Colonic mucosa (tissue), 4 donors: Measurements from ENCODE around the gene MED13L. TPM values are rescaled to one million over a fixed set of nuclear protein-coding genes. Genes with fewer than 3 reads are reported as not detected.
"Not testable (repeated sequence)": the region's sequence is repeated elsewhere in the genome, so short reads cannot be mapped to it uniquely, and the experiment has no call there.

ENCODE experiments used
- DNase-seq: peaks from one replicate; pipeline ENCODE4 v3.0.0-alpha.2; 2020
- H3K27ac ChIP-seq: fragments of 200-600 bp; one replicate; pipeline ENCODE4 v1.8.0; 2021
- H3K27me3 ChIP-seq: fragments of 200-600 bp; one replicate; pipeline ENCODE4 v1.8.0; 2021
- H3K36me3 ChIP-seq: fragments of 200-600 bp; one replicate; pipeline ENCODE4 v1.8.0; 2021
- H3K4me1 ChIP-seq: fragments of 200-600 bp; one replicate; pipeline ENCODE4 v1.8.0; 2021; ENCODE audit warnings: mild to moderate bottlenecking
- H3K4me3 ChIP-seq: fragments of 200-600 bp; one replicate; pipeline ENCODE4 v1.8.0; 2021
- H3K9ac ChIP-seq, 2 donors: one replicate each; pipeline ENCODE4 v1.7.0; 2013; ENCODE audit warnings: control low read depth in 2 of 2, low read depth in 2 of 2, low read length in 2 of 2
- H3K9me3 ChIP-seq: fragments of 200-600 bp; one replicate; pipeline ENCODE4 v1.8.0; 2021
- intact Hi-C: fragments of 100-400 bp; cut with DNase I; formaldehyde crosslinking; loops from one replicate; pipeline ENCODE4 v1.14.1; 2022
- total RNA-seq, 2 donors: library from RNA; stranded (reverse); fragmentation: NEBNext Ultra II Directional in 1 of 2; extraction: Animal tissue kit (Norgen Biotek cat#: 25700) in 1 of 2; gene quantifications; one replicate each; pipeline ENCODE4 v1.2.1, GENCODE V29; 2021
- TF ChIP-seq, protein P1 (sequence below): fragments of 200-600 bp; IDR thresholded peaks from one replicate; pipeline ENCODE4 v1.8.0; 2022; ENCODE audit warnings: antibody characterized with exemption, mild to moderate bottlenecking
- donor health status: healthy.
- donor health status: DM: no; HTN: no; CAD: no.
- donor health status: DM: no; HTN: no; CAD: no.

Gene MED13L
- total RNA-seq, 2 donors from 2014 or later = 73.8 to 92.6 TPM

- intact Hi-C loops = loop anchor here (10.0 kb wide), 1 partner anchor 221 kb away; no protein-coding TSS in a partner anchor
- no peak overlapping the region for H3K4me3 ChIP-seq
- TF ChIP-seq, protein P1, sequence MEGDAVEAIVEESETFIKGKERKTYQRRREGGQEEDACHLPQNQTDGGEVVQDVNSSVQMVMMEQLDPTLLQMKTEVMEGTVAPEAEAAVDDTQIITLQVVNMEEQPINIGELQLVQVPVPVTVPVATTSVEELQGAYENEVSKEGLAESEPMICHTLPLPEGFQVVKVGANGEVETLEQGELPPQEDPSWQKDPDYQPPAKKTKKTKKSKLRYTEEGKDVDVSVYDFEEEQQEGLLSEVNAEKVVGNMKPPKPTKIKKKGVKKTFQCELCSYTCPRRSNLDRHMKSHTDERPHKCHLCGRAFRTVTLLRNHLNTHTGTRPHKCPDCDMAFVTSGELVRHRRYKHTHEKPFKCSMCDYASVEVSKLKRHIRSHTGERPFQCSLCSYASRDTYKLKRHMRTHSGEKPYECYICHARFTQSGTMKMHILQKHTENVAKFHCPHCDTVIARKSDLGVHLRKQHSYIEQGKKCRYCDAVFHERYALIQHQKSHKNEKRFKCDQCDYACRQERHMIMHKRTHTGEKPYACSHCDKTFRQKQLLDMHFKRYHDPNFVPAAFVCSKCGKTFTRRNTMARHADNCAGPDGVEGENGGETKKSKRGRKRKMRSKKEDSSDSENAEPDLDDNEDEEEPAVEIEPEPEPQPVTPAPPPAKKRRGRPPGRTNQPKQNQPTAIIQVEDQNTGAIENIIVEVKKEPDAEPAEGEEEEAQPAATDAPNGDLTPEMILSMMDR = peak; percentile 50
- no peak overlapping the region for H3K9ac ChIP-seq
- DNase-seq = peak; percentile 42
- H3K9me3 ChIP-seq = no peaks in the 10 kb centered on the region
- no peaks in the 10 kb centered on the region for H3K27me3 ChIP-seq
- H3K4me1 ChIP-seq = no peaks in the 10 kb centered on the region
- no peaks in the 10 kb centered on the region for H3K36me3 ChIP-seq
- H3K27ac ChIP-seq = no peak overlapping the region
These were observed 41.3 kb downstream of the MED13L start for GRCh38 chr12:116236148-116236731.

- H3K27me3 ChIP-seq, DNase-seq, H3K4me1 ChIP-seq, H3K9ac ChIP-seq, H3K36me3 ChIP-seq, H3K4me3 ChIP-seq, H3K27ac ChIP-seq, H3K9me3 ChIP-seq: not testable (repeated sequence)
- intact Hi-C loops = loop anchor here (10.0 kb wide), 1 partner anchor 219 kb away; no protein-coding TSS in a partner anchor
These were observed 43.3 kb downstream of the MED13L start for GRCh38 chr12:116234148-116234547.

GRCh38 chr12:116233669-116234068, 43.8 kb downstream of the MED13L start:
- Histone ChIP-seq H3K4me1 (no peaks in the 10 kb centered on the region), H3K9me3 (no peaks in the 10 kb centered on the region), H3K27me3 (no peaks in the 10 kb centered on the region), H3K36me3 (no peaks in the 10 kb centered on the region), H3K9ac (no peak overlapping the region), H3K27ac (no peak overlapping the region), H3K4me3 (no peak overlapping the region)
- TF ChIP-seq, protein P1 = no peak
- intact Hi-C loops = loop anchor here (10.0 kb wide), 1 partner anchor 219 kb away; no protein-coding TSS in a partner anchor
- no peak for DNase-seq

GRCh38 chr12:116227811-116228210, 49.7 kb downstream of the MED13L start:
- Histone ChIP-seq H3K36me3 (no peaks in the 10 kb centered on the region), H3K9ac (no peak overlapping the region), H3K4me1 (no peaks in the 10 kb centered on the region), H3K4me3 (no peak overlapping the region), H3K9me3 (no peaks in the 10 kb centered on the region), H3K27me3 (no peaks in the 10 kb centered on the region), H3K27ac (no peak overlapping the region)
- intact Hi-C loops = no loop called here
- TF ChIP-seq, protein P1 = no peak
- no peak for DNase-seq

GRCh38 chr12:116226026-116226425, 51.5 kb downstream of the MED13L start:
- Histone ChIP-seq H3K4me3 (no peak overlapping the region), H3K36me3 (no peaks in the 10 kb centered on the region), H3K9ac (no peak overlapping the region), H3K27ac (no peak overlapping the region), H3K4me1 (no peaks in the 10 kb centered on the region), H3K27me3 (no peaks in the 10 kb centered on the region), H3K9me3 (no peaks in the 10 kb centered on the region)
- intact Hi-C loops = no loop called here
- no peak for DNase-seq
- TF ChIP-seq, protein P1 = no peak

DNA sequence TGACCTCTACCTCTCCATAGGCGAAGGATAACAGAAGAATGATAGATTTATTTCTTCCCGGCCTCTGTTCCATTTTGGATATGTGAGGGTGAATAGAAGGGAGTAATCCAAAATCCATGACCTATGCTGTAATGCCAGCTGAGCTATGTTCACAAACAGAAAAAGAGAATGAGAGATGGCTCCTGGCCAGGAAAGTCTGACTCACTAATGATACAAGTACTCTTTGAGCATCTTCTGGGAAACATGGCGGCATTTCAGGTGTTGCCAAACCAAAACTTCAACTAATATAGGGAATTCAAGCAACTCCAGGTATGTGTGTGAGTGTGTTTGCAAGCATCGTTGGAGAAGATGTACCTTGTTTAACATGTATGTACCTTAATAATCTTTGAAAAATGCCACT, 55.1 kb downstream of the MED13L start:
- no peaks in the 10 kb centered on the region for H3K36me3 ChIP-seq
- TF ChIP-seq, protein P1 = no peak
- H3K4me1 ChIP-seq = no peaks in the 10 kb centered on the region
- DNase-seq = peak; percentile 78
- no peaks in the 10 kb centered on the region for H3K9me3 ChIP-seq
- intact Hi-C loops = no loop called here
- no peak overlapping the region for H3K9ac ChIP-seq
- H3K27me3 ChIP-seq = no peaks in the 10 kb centered on the region
- no peak overlapping the region for H3K27ac ChIP-seq
- no peak overlapping the region for H3K4me3 ChIP-seq
